ENCODE measurements around the gene CEP55. TPM values are rescaled to one million over a fixed set of nuclear protein-coding genes. Genes with fewer than 3 reads are reported as not detected.

The CEP55 gene
- total and polyA plus RNA-seq, 2 of the 8 experiments (the other 6 are each of a cell fraction or from before 2014, with no cell fraction given): 7.0 to 19.6 TPM

- DNase-seq (ENCODE audit: low read depth in 1 of 2, low spot score in 2 of 2): no peak
- TF ChIP-seq, protein P1, sequence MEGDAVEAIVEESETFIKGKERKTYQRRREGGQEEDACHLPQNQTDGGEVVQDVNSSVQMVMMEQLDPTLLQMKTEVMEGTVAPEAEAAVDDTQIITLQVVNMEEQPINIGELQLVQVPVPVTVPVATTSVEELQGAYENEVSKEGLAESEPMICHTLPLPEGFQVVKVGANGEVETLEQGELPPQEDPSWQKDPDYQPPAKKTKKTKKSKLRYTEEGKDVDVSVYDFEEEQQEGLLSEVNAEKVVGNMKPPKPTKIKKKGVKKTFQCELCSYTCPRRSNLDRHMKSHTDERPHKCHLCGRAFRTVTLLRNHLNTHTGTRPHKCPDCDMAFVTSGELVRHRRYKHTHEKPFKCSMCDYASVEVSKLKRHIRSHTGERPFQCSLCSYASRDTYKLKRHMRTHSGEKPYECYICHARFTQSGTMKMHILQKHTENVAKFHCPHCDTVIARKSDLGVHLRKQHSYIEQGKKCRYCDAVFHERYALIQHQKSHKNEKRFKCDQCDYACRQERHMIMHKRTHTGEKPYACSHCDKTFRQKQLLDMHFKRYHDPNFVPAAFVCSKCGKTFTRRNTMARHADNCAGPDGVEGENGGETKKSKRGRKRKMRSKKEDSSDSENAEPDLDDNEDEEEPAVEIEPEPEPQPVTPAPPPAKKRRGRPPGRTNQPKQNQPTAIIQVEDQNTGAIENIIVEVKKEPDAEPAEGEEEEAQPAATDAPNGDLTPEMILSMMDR (IDR thresholded peaks at IDR 0.05; ENCODE audit: control extremely low read depth in 1 of 3, insufficient read depth in 1 of 3, low read depth in 1 of 3, low read length in 3 of 3): no peak
- no peak for TF ChIP-seq JUN (IDR thresholded peaks at IDR 0.05; ENCODE audit: low read depth, low read length)
- no peak for TF ChIP-seq BACH1 (IDR thresholded peaks at IDR 0.05; ENCODE audit: low read length)
- Histone ChIP-seq H3K4me1 (replicated peaks in 1 of 4; ENCODE audit: control insufficient read depth in 3 of 4, insufficient read depth in 4 of 4, low read length in 3 of 4) (peaks cover 0 to 5% (median under 1%) of the 10 kb centered on the region in 4 experiments; a peak in 4 of 7 replicates), H2AFZ (ENCODE audit: low read length) (no peak overlapping the region), H2BK5ac (ENCODE audit: low read depth, low read length) (no peak overlapping the region), H3K56ac (replicated peaks; ENCODE audit: insufficient read length, low read depth, low read length) (no peak overlapping the region), H3K18ac (ENCODE audit: extremely low read depth, low read length) (no peak overlapping the region), H3K27me3 (replicated peaks in 1 of 4; ENCODE audit: control insufficient read depth in 3 of 4, extremely low read depth in 1 of 4, insufficient read depth in 3 of 4, low read length in 3 of 4) (peaks cover 17 to 44% (median 36%) of the 10 kb centered on the region in 4 experiments), H3K36me3 (ENCODE audit: control insufficient read depth in 2 of 4, insufficient read depth in 4 of 4, low read length in 3 of 4) (no peaks in the 10 kb centered on the region), H3K79me1 (ENCODE audit: low read depth, low read length) (no peaks in the 10 kb centered on the region), H2AK5ac (ENCODE audit: low read depth, low read length) (no peak overlapping the region), H2BK12ac (ENCODE audit: low read depth, low read length) (no peak overlapping the region), H4K20me1 (replicated peaks in 1 of 2; ENCODE audit: control insufficient read depth in 1 of 2, insufficient read depth in 2 of 2, low read length in 2 of 2) (no peaks in the 10 kb centered on the region), H3K4me3 (ENCODE audit: extremely low read depth in 1 of 4, insufficient read depth in 2 of 4, low read depth in 3 of 4, low read length in 4 of 4) (no peak overlapping the region), H3K9me3 (ENCODE audit: insufficient read depth in 2 of 2, low read depth in 1 of 2, low read length in 1 of 2) (no peaks in the 10 kb centered on the region), H3K4me2 (ENCODE audit: insufficient read depth in 1 of 2, low read depth in 2 of 2, low read length in 2 of 2) (no peak overlapping the region), H4K8ac (ENCODE audit: extremely low read depth, insufficient read depth, low read length) (no peak overlapping the region), H3K14ac (ENCODE audit: insufficient read length) (no peak overlapping the region), H3K4ac (replicated peaks; ENCODE audit: insufficient read length, low read depth, low read length) (no peak overlapping the region), H3K23ac (ENCODE audit: insufficient read length) (no peak overlapping the region), H3K27ac (ENCODE audit: low read depth, low read length) (no peak overlapping the region), H4K5ac (ENCODE audit: insufficient read length, low read depth, low read length) (no peak overlapping the region), H3K23me2 (ENCODE audit: low read depth, low read length) (no peaks in the 10 kb centered on the region), H2BK120ac (replicated peaks; ENCODE audit: low read depth, low read length) (no peak overlapping the region), H2BK15ac (ENCODE audit: low read length) (no peak overlapping the region), H4K91ac (replicated peaks; ENCODE audit: insufficient read length, low read length) (no peak overlapping the region), H3K9ac (replicated peaks in 1 of 4; ENCODE audit: extremely low read depth in 1 of 4, low read depth in 3 of 4, low read length in 3 of 4) (no peak overlapping the region), H2BK20ac (ENCODE audit: low read length) (no peak overlapping the region), H3K79me2 (ENCODE audit: control insufficient read depth in 1 of 2, insufficient read depth in 2 of 2, low read length in 2 of 2) (no peaks in the 10 kb centered on the region)
- no peak for FAIRE-seq
- 78% methylated on average over 2 of the region's 2 CpGs; no CpG with 5 or more reads in 1 of the 2 experiments for WGBS, 2 experiments (ENCODE audit: extremely low coverage in 1 of 2, insufficient coverage in 1 of 2, insufficient read length in 1 of 2, insufficient replicate concordance in 2 of 2, low coverage in 1 of 2, low lambda C conversion rate in 2 of 2, missing lambda C conversion rate in 1 of 2)
- ChIA-PET POLR2A (ENCODE audit: partially characterized antibody) (no interaction called here), CTCF (ENCODE audit: partially characterized antibody) (interaction anchor here (0.6 to 1.3 kb wide), 4 partner anchors 16 to 196 kb away, joined by 3 to 4 read pairs (median 4); no protein-coding TSS in a partner anchor)
Observed at GRCh38 chr10:93572606-93573005, 76.2 kb downstream of the CEP55 start.

Measured in H1 (cell line).